Thyroid gland (tissue), 4 donors: ENCODE data around the gene VSTM1. TPM values are rescaled to one million over a fixed set of nuclear protein-coding genes. Genes with fewer than 3 reads are reported as not detected.

Experiments
- DNase-seq, 2 donors: peaks; one replicate each; pipeline ENCODE4 v3.0.0-alpha.2; 2019
- H3K27ac ChIP-seq, 3 donors: fragments of 200-600 bp; sonication (generic); 1 replicate in 2 of 3; 2 replicates in 1 of 3; pipeline ENCODE4 v1.5.1; 2016 to 2019; ENCODE audit warnings: mild to moderate bottlenecking in 1 of 3, moderate library complexity in 1 of 3
- H3K27me3 ChIP-seq: fragments of 200-600 bp; sonication (generic); one replicate; pipeline ENCODE4 v1.5.1; 2019
- H3K36me3 ChIP-seq, 2 donors: fragments of 200-600 bp; sonication (generic); one replicate each; pipeline ENCODE4 v1.5.1; 2016 to 2019
- H3K4me1 ChIP-seq, 2 donors: fragments of 200-600 bp; sonication (generic); one replicate each; pipeline ENCODE4 v1.5.1; 2017 to 2019
- H3K4me3 ChIP-seq, 3 donors: fragments of 200-600 bp; sonication (generic); replicated peaks in 1 of 3; 1 replicate in 2 of 3; 2 replicates in 1 of 3; pipeline ENCODE4 v1.5.1; 2016; ENCODE audit warnings: mild to moderate bottlenecking in 1 of 3
- H3K9me3 ChIP-seq: fragments of 200-600 bp; sonication (generic); one replicate; pipeline ENCODE4 v1.5.1; 2017
- POLR2A ChIP-seq, 2 donors: fragments of 450-650 bp; IDR thresholded peaks; one replicate each; pipeline ENCODE4 v1.6.1; 2017; ENCODE audit warnings: antibody characterized with exemption in 2 of 2, mild to moderate bottlenecking in 2 of 2, moderate library complexity in 1 of 2
- WGBS, 2 donors: methylation state at CpG; one replicate each; pipeline ENCODE4 v1.1.5; 2017; 5-methylcytosine and 5-hydroxymethylcytosine counted together
- intact Hi-C: fragments of 100-400 bp; cut with DNase I; formaldehyde crosslinking; loops from one replicate; pipeline ENCODE4 v1.15.1; 2023
- total RNA-seq, 4 donors: library from RNA; depleted of rRNA; stranded (reverse); fragments of >200 nt; gene quantifications; one replicate each; pipeline ENCODE4 v1.2.3, GENCODE V29; 2016
- TF ChIP-seq, protein P1 (sequence below), 6 experiments: fragments of 200-600 bp in 3 of 6; fragments of 450-650 bp in 3 of 6; sonication (generic) in 3 of 6; IDR thresholded peaks; one replicate each; pipeline ENCODE4 v1.5.1; 2016 to 2019; ENCODE audit warnings: antibody characterized with exemption in 6 of 6, mild to moderate bottlenecking in 2 of 6, inconsistent platforms in 1 of 6, moderate library complexity in 1 of 6

VSTM1 gene
- total RNA-seq, 4 donors from 2014 or later, result not detected

DNA sequence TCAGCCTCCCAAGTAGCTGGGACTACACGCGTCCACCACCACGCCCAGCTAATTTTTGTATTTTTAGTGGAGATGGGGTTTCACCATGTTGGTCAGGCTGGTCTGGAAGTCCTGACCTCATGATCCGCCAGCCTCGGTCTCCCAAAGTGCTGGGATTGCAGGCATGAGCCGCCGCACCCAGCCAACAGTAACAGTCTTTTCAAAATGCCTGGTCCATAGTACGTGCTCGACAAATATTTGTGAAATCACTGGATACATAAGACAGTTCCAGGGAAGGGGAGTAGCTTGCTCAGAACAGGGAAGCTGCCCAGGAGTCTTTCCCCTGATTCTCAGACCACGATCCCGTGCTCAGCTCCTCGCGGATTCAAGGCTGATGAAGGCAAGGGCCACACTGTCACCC is 41.8 kb downstream of the VSTM1 start:
- TF ChIP-seq POLR2A (IDR thresholded peaks at IDR 0.05), result no peak
- TF ChIP-seq, protein P1, sequence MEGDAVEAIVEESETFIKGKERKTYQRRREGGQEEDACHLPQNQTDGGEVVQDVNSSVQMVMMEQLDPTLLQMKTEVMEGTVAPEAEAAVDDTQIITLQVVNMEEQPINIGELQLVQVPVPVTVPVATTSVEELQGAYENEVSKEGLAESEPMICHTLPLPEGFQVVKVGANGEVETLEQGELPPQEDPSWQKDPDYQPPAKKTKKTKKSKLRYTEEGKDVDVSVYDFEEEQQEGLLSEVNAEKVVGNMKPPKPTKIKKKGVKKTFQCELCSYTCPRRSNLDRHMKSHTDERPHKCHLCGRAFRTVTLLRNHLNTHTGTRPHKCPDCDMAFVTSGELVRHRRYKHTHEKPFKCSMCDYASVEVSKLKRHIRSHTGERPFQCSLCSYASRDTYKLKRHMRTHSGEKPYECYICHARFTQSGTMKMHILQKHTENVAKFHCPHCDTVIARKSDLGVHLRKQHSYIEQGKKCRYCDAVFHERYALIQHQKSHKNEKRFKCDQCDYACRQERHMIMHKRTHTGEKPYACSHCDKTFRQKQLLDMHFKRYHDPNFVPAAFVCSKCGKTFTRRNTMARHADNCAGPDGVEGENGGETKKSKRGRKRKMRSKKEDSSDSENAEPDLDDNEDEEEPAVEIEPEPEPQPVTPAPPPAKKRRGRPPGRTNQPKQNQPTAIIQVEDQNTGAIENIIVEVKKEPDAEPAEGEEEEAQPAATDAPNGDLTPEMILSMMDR (IDR thresholded peaks at IDR 0.05), result no peak
- DNase-seq, result no peak
- 88 to 90% methylated on average over 11 to 13 of the region's 13 CpGs for WGBS, 2 donors
- Histone ChIP-seq H3K27me3 (no peaks in the 10 kb centered on the region), H3K27ac (no peak overlapping the region), H3K4me3 (no peak overlapping the region), H3K4me1 (no peaks in the 10 kb centered on the region), H3K9me3 (no peaks in the 10 kb centered on the region), H3K36me3 (no peaks in the 10 kb centered on the region)
- intact Hi-C loops, result loop anchor here (5.0 kb wide), 1 partner anchor 180 kb away; no protein-coding TSS in a partner anchor

DNA sequence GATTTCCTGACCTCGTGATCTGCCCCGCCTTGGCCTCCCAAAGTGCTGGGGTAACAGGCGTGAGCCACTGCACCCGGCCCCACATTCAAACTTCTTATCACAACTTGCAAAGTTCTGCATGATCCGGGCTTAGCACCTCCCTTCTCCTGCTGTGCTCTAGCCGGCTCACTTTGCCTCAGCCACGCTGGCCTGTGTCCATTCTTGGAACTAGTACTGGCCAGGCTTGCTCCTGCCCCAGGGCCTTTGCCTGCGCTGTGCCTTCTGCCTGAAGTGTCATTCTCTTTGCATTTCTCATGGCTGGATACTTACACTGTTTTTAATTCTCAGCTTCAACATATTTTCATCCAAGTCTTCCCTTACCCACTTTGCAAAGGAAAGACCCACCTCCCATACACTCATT is 42.3 kb downstream of the VSTM1 start:
- intact Hi-C loops, result loop anchor here (5.0 kb wide), 1 partner anchor 179 kb away; no protein-coding TSS in a partner anchor
- Histone ChIP-seq H3K36me3 (no peaks in the 10 kb centered on the region), H3K27ac (no peak overlapping the region), H3K4me1 (no peaks in the 10 kb centered on the region), H3K27me3 (no peaks in the 10 kb centered on the region), H3K9me3 (no peaks in the 10 kb centered on the region), H3K4me3 (no peak overlapping the region)
- DNase-seq, result no peak
- 86 to 87% methylated on average over 8 of the region's 8 CpGs for WGBS, 2 donors
- TF ChIP-seq, protein P1 (IDR thresholded peaks at IDR 0.05), result no peak
- TF ChIP-seq POLR2A (IDR thresholded peaks at IDR 0.05), result no peak

DNA sequence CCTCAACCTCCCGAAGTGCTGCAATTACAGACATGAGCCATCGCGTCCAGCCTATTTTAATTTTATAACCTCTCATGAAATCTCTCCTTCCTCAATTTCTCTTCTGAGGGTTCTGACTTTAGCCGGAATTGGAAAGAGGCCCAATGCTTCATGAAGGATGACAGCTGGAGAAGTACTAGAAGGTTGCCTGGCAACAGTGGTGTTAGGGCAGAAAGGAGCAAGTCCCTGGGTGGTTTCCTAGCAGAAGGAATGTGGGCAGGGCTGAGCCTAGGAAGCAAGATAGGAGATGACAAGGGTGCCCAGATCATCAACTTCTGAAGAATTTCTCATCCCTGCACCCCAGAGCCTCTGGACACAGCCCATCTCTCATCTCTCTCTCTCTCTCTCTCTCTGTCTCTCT is 46.4 kb downstream of the VSTM1 start:
- no peak for DNase-seq
- Histone ChIP-seq H3K4me3 (no peak overlapping the region), H3K36me3 (no peaks in the 10 kb centered on the region), H3K9me3 (no peaks in the 10 kb centered on the region), H3K4me1 (no peaks in the 10 kb centered on the region), H3K27me3 (no peaks in the 10 kb centered on the region), H3K27ac (no peak overlapping the region)
- TF ChIP-seq, protein P1 (IDR thresholded peaks at IDR 0.05), result no peak
- TF ChIP-seq POLR2A (IDR thresholded peaks at IDR 0.05), result no peak
- WGBS, 2 donors, result 83 to 85% methylated on average over 4 of the region's 4 CpGs
- intact Hi-C loops, result no loop called here

DNA sequence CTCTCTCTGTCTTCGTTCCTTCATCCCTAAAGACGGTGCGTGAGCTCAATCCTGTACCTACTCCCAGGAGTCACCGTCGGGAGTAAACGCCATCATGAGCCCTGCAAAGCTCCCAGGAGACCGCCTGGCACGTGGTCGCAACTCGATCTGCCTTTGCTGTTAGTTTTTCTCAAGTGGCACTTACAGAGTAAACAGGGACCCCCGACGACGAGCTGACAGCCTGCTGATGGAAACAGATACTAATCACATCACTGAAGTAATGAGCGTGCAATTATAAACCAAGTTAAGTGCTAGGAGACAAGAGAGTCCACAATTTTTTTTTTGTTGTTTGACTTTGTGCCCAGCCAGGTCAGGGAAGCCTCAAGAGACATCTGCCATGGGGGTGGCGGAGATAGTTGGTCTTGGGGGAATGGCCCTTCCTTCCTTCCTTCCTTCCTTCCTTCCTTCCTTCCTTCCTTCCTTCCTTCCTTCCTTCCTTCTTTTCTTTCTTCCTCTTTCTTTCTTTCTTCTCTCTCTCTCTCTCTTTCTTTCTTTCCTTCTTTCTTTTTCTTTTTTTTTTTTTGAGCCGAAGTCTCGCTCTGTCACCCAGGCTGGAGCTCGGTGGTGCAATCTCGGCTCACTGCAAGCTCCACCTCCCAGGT is 48.7 kb downstream of the VSTM1 start:
- H3K36me3 ChIP-seq, result no peaks in the 10 kb centered on the region
- intact Hi-C loops, result no loop called here
- H3K4me1 ChIP-seq, result no peaks in the 10 kb centered on the region
- WGBS, 2 donors, result 24 to 38% methylated on average over 19 of the region's 19 CpGs
- DNase-seq, result no peak
- TF ChIP-seq, protein P1 (IDR thresholded peaks at IDR 0.05), result no peak
- H3K27ac ChIP-seq, result no peak overlapping the region
- no peak overlapping the region for H3K4me3 ChIP-seq
- no peaks in the 10 kb centered on the region for H3K9me3 ChIP-seq
- no peaks in the 10 kb centered on the region for H3K27me3 ChIP-seq

DNA sequence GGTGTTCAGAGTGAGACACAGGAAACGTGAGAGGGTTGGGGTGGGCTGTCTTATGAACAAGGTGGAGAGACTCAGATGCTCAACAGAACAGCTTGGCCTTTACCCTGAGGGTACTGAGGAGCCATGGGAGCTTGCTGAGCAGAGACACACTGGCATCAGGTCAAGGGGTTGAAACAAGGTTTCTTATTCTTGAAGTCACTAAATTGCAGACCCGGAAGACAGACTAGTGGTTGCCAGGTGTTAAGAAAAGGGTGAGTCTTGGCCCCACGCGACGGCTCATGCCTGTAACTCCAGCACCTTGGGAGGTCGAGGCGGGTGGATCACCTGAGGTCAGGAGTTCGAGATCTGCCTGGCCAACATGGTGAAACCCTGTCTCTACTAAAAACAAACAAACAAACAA is 49.8 kb downstream of the VSTM1 start:
- WGBS, 2 donors, result 76 to 82% methylated on average over 8 of the region's 8 CpGs

More for the DNA sequence above, 49.8 kb downstream of the VSTM1 start:
- no peaks in the 10 kb centered on the region for H3K27me3 ChIP-seq
- no peak for DNase-seq
- H3K4me1 ChIP-seq, result no peaks in the 10 kb centered on the region
- no peaks in the 10 kb centered on the region for H3K36me3 ChIP-seq
- no peak overlapping the region for H3K4me3 ChIP-seq
- intact Hi-C loops, result no loop called here
- no peak overlapping the region for H3K27ac ChIP-seq
- TF ChIP-seq POLR2A (IDR thresholded peaks at IDR 0.05), result no peak
- TF ChIP-seq, protein P1 (IDR thresholded peaks at IDR 0.05), result no peak
- H3K9me3 ChIP-seq, result no peaks in the 10 kb centered on the region
